Thyroid gland (tissue), 4 donors: ENCODE measurements around the gene SLC22A15.

Source experiments
- CTCF ChIP-seq, 6 experiments: fragments of 200-600 bp in 3 of 6; fragments of 450-650 bp in 3 of 6; sonication (generic) in 3 of 6; IDR thresholded peaks; one replicate each; pipeline ENCODE4 v1.5.1; 2016 to 2019; ENCODE audit warnings: antibody characterized with exemption in 6 of 6, mild to moderate bottlenecking in 2 of 6, inconsistent platforms in 1 of 6, moderate library complexity in 1 of 6
- POLR2A ChIP-seq, 2 donors: fragments of 450-650 bp; IDR thresholded peaks; one replicate each; pipeline ENCODE4 v1.6.1; 2017; ENCODE audit warnings: antibody characterized with exemption in 2 of 2, mild to moderate bottlenecking in 2 of 2, moderate library complexity in 1 of 2

- TF ChIP-seq CTCF (IDR thresholded peaks at IDR 0.05) = no peak
- no peak for TF ChIP-seq POLR2A (IDR thresholded peaks at IDR 0.05)
Observed at GRCh38 chr1:116113615-116114014, 137.3 kb downstream of the SLC22A15 start.
